Activated CD8-positive, alpha-beta memory T cell treated with anti-CD3 and anti-CD28 coated beads for 48 hours (primary cell): ENCODE results near the gene WNT10A.
"Not testable (repeated sequence)": the region's sequence is repeated elsewhere in the genome, so short reads cannot be mapped to it uniquely, and the experiment has no call there.

Experiments
- DNase-seq, 3 experiments: peaks; one replicate each; pipeline ENCODE4 v3.0.0-alpha.2; 2020; ENCODE audit warnings: low read depth in 2 of 3, low spot score in 2 of 3

Gene WNT10A

DNA sequence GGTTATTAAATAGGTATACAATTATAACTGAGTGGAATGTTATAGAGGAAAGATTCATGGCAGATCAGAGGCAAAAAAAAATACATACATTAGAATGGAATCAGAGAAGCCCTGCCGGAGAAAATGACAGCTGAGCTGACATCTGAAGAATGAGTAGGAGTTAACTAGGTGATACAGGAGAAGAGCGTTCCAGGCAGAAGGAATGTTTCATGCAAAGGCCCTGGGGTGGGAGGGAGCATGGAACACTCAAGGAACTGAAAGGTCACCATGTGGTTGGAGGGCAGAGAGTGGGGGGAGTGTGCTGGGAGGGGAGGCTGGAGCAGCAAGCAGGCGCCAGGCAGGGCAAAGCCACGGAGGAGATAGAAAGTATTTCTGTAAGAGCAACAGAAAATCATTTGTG lies 47.2 kb downstream of the WNT10A start:
- DNase-seq = no peak

DNA sequence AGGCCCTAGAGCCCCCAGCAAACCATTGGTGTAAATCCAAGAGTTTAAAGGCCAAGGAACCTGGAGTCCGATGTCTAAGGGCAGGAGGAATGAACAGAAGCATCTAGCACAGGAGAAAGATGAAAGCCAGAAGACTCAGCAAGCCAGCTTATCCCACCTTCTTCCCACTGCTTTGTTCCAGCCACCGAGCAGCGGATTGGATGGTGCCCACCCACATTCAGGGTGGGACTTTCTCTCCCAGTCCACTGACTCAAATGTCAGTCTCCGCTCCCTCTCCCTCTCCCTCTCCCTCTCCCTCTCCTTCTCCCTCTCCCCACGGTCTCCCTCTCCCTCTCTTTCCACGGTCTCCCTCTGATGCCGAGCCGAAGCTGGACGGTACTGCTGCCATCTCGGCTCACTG lies 49.8 kb downstream of the WNT10A start:
- not testable (repeated sequence) for DNase-seq

DNA sequence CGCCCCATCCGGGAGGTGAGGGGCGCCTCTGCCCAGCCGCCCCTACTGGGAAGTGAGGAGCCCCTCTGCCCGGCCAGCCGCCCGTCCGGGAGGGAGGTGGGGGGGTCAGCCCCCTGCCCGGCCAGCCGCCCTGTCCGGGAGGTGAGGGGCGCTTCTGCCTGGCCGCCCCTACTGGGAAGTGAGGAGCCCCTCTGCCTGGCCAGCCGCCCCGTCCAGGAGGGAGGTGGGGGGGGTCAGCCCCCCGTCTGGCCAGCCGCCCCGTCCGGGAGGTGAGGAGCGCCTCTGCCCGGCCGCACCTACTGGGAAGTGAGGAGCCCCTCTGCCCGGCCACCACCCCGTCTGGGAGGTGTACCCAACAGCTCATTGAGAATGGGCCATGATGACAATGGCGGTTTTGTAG lies 51.1 kb downstream of the WNT10A start:
- not testable (repeated sequence) for DNase-seq
